Ascending aorta (tissue), 2 donors: ENCODE measurements around the gene CD300LF. TPM values are rescaled to one million over a fixed set of nuclear protein-coding genes. Genes with fewer than 3 reads are reported as not detected.

ENCODE experiments used
- DNase-seq, 2 donors: peaks; one replicate each; pipeline ENCODE4 v3.0.0-alpha.2; 2019; ENCODE audit warnings: low spot score in 2 of 2
- H3K27ac ChIP-seq, 2 donors: fragments of 200-600 bp; sonication (generic); one replicate each; pipeline ENCODE4 v1.5.1; 2016 to 2017; ENCODE audit warnings: mild to moderate bottlenecking in 1 of 2
- H3K27me3 ChIP-seq: fragments of 200-600 bp; sonication (generic); one replicate; pipeline ENCODE4 v1.5.1; 2017
- H3K36me3 ChIP-seq, 2 donors: fragments of 200-600 bp; sonication (generic); one replicate each; pipeline ENCODE4 v1.5.1; 2016
- H3K4me1 ChIP-seq, 2 donors: fragments of 200-600 bp; sonication (generic); one replicate each; pipeline ENCODE4 v1.5.1; 2016 to 2017; ENCODE audit warnings: mild to moderate bottlenecking in 1 of 2
- H3K4me3 ChIP-seq, 2 donors: fragments of 200-600 bp; sonication (generic); one replicate each; pipeline ENCODE4 v1.5.1; 2016 to 2017; ENCODE audit warnings: mild to moderate bottlenecking in 1 of 2
- H3K9me3 ChIP-seq, 2 donors: fragments of 200-600 bp; sonication (generic); one replicate each; pipeline ENCODE4 v1.5.1; 2016
- CTCF ChIP-seq, 3 experiments: fragments of 200-600 bp in 2 of 3; fragments of 450-650 bp in 1 of 3; sonication (generic) in 2 of 3; IDR thresholded peaks; one replicate each; pipeline ENCODE4 v1.5.1; 2016 to 2019; ENCODE audit warnings: antibody characterized with exemption in 3 of 3, mild to moderate bottlenecking in 1 of 3, moderate library complexity in 1 of 3
- intact Hi-C: fragments of 100-400 bp; cut with DNase I; formaldehyde crosslinking; loops from one replicate; pipeline ENCODE4 v1.15.1; 2023
- total RNA-seq: library from RNA; depleted of rRNA; stranded (reverse); fragments of >200 nt; gene quantifications from one replicate; pipeline ENCODE4 v1.1.0, GENCODE V29; 2016

The CD300LF gene
- total RNA-seq, 1 donor from 2014 or later = not detected

- Histone ChIP-seq H3K4me1 (peaks cover 8 to 15% of the 10 kb centered on the region in 2 donors), H3K27ac (peak overlapping the region in 1 of 2 donors; percentile 36), H3K4me3 (no peak overlapping the region), H3K9me3 (no peaks in the 10 kb centered on the region), H3K36me3 (no peaks in the 10 kb centered on the region), H3K27me3 (no peaks in the 10 kb centered on the region)
- intact Hi-C loops = no loop called here
- DNase-seq = no peak
- TF ChIP-seq CTCF (IDR thresholded peaks at IDR 0.05) = no peak
Observed at GRCh38 chr17:74759243-74759801, 46.6 kb upstream of the CD300LF start.

GRCh38 chr17:74758848-74759168, 46.1 kb upstream of the CD300LF start:
- intact Hi-C loops = no loop called here
- DNase-seq = no peak
- H3K9me3 ChIP-seq = no peaks in the 10 kb centered on the region
- peaks cover 8 to 15% of the 10 kb centered on the region in 2 donors for H3K4me1 ChIP-seq
- no peak overlapping the region for H3K4me3 ChIP-seq
- no peak for TF ChIP-seq CTCF (IDR thresholded peaks at IDR 0.05)
- H3K27me3 ChIP-seq = no peaks in the 10 kb centered on the region
- no peaks in the 10 kb centered on the region for H3K36me3 ChIP-seq
- peak overlapping the region in 1 of 2 donors; percentile 34 for H3K27ac ChIP-seq

GRCh38 chr17:74757931-74758847, 45.5 kb upstream of the CD300LF start:
- Histone ChIP-seq H3K9me3 (no peaks in the 10 kb centered on the region), H3K4me1 (peaks cover 8 to 15% of the 10 kb centered on the region in 2 donors), H3K27me3 (no peaks in the 10 kb centered on the region), H3K4me3 (no peak overlapping the region), H3K27ac (peak overlapping the region in 1 of 2 donors; percentile 34), H3K36me3 (no peaks in the 10 kb centered on the region)
- no peak for TF ChIP-seq CTCF (IDR thresholded peaks at IDR 0.05)
- no peak for DNase-seq
- intact Hi-C loops = no loop called here

- no peaks in the 10 kb centered on the region for H3K36me3 ChIP-seq
- intact Hi-C loops = no loop called here
- no peak overlapping the region for H3K27ac ChIP-seq
- TF ChIP-seq CTCF (IDR thresholded peaks at IDR 0.05) = no peak
- peaks cover 8 to 15% of the 10 kb centered on the region in 2 donors for H3K4me1 ChIP-seq
- no peaks in the 10 kb centered on the region for H3K9me3 ChIP-seq
- no peaks in the 10 kb centered on the region for H3K27me3 ChIP-seq
- no peak for DNase-seq
- no peak overlapping the region for H3K4me3 ChIP-seq
Observed at GRCh38 chr17:74757502-74757901, 44.8 kb upstream of the CD300LF start.

- H3K27ac ChIP-seq = no peak overlapping the region
- no peaks in the 10 kb centered on the region for H3K27me3 ChIP-seq
- TF ChIP-seq CTCF (IDR thresholded peaks at IDR 0.05) = no peak
- DNase-seq = no peak
- H3K36me3 ChIP-seq = no peaks in the 10 kb centered on the region
- no peaks in the 10 kb centered on the region for H3K9me3 ChIP-seq
- peaks cover 8 to 15% of the 10 kb centered on the region in 2 donors for H3K4me1 ChIP-seq
- intact Hi-C loops = no loop called here
- H3K4me3 ChIP-seq = no peak overlapping the region
Observed at GRCh38 chr17:74756891-74757290, 44.2 kb upstream of the CD300LF start.
